ENCODE measurements around the gene C1orf226. TPM values are rescaled to one million over a fixed set of nuclear protein-coding genes. Genes with fewer than 3 reads are reported as not detected.
"Not testable (repeated sequence)": the region's sequence is repeated elsewhere in the genome, so short reads cannot be mapped to it uniquely, and the experiment has no call there.

Gene C1orf226
- polyA plus RNA-seq, 1 donor (not counting 4 experiments of a cell fraction or from before 2014, with no cell fraction given) = 0.12 TPM

- Histone ChIP-seq H3K4me3 (ENCODE audit: control insufficient read depth in 2 of 3, extremely low read depth in 1 of 3, insufficient read depth in 2 of 3, low read depth in 1 of 3, low read length in 3 of 3) (no peak overlapping the region), H3K27ac (ENCODE audit: control insufficient read depth, insufficient read depth, low read length) (no peak overlapping the region), H3K36me3 (ENCODE audit: control insufficient read depth in 2 of 2, extremely low read depth in 1 of 2, insufficient read depth in 2 of 2, low read length in 2 of 2) (no peaks in the 10 kb centered on the region), H3K9me3 (ENCODE audit: control insufficient read depth, low read depth, low read length) (no peaks in the 10 kb centered on the region), H2AFZ (ENCODE audit: control insufficient read depth, low read length) (no peak overlapping the region), H3K79me2 (ENCODE audit: control insufficient read depth, insufficient read depth, low read length) (no peaks in the 10 kb centered on the region), H3K9ac (ENCODE audit: control insufficient read depth, extremely low read depth, insufficient read depth, low read length) (no peak overlapping the region), H3K27me3 (ENCODE audit: control insufficient read depth, extremely low read depth, insufficient read depth, low read length) (no peaks in the 10 kb centered on the region), H3K4me2 (ENCODE audit: control insufficient read depth, extremely low read depth, insufficient read depth, low read depth, low read length) (no peak overlapping the region), H3K9me1 (ENCODE audit: control insufficient read depth, extremely low read depth, insufficient read depth, low read length) (no peaks in the 10 kb centered on the region), H4K20me1 (ENCODE audit: control insufficient read depth, extremely low read depth, insufficient read depth, low read length) (no peaks in the 10 kb centered on the region), H3K4me1 (ENCODE audit: control insufficient read depth, extremely low read depth, insufficient read depth, low read length) (no peaks in the 10 kb centered on the region)
- DNase-seq (ENCODE audit: low read depth, low spot score) (no peak), FAIRE-seq (no peak)
- dilution Hi-C loops (cut with MboI; ENCODE audit: extremely low pct_ligation_motif_present, low sequenced_read_pairs) = no loop called here
- TF ChIP-seq, protein P1, sequence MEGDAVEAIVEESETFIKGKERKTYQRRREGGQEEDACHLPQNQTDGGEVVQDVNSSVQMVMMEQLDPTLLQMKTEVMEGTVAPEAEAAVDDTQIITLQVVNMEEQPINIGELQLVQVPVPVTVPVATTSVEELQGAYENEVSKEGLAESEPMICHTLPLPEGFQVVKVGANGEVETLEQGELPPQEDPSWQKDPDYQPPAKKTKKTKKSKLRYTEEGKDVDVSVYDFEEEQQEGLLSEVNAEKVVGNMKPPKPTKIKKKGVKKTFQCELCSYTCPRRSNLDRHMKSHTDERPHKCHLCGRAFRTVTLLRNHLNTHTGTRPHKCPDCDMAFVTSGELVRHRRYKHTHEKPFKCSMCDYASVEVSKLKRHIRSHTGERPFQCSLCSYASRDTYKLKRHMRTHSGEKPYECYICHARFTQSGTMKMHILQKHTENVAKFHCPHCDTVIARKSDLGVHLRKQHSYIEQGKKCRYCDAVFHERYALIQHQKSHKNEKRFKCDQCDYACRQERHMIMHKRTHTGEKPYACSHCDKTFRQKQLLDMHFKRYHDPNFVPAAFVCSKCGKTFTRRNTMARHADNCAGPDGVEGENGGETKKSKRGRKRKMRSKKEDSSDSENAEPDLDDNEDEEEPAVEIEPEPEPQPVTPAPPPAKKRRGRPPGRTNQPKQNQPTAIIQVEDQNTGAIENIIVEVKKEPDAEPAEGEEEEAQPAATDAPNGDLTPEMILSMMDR (optimal IDR thresholded peaks at IDR 0.05 in 1 of 3, IDR thresholded peaks at IDR 0.05 in 1 of 3, conservative IDR thresholded peaks at IDR 0.05 in 1 of 3; ENCODE audit: extremely low read depth in 1 of 3, insufficient read depth in 2 of 3, low read length in 3 of 3) = no peak
- no peak for TF ChIP-seq EZH2 (IDR thresholded peaks at IDR 0.05; ENCODE audit: low read length)
Observed at GRCh38 chr1:162417650-162418049, 36.1 kb downstream of the C1orf226 start.

DNA sequence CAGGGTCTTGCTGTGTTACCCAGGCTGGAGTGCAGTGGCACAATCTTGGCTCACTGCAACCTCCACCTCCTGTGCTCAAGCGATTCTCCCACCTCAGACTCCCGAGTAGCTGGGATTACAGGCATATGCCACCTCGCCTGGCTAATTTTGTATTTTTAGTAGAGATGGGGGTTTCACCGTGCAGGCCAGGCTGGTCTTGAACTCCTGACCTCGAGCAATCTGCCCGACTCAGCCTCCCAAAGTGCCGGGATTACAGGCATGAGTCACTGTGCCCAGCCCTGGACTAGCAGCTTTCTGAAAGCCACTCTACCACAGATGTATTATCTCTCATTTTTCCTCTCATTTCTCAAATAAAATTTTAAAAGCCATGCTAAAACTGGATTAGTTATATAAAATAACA, 37.1 kb downstream of the C1orf226 start:
- H3K4me2 ChIP-seq (ENCODE audit: control insufficient read depth, extremely low read depth, insufficient read depth, low read depth, low read length); H4K20me1 ChIP-seq (ENCODE audit: control insufficient read depth, extremely low read depth, insufficient read depth, low read length); H3K9ac ChIP-seq (ENCODE audit: control insufficient read depth, extremely low read depth, insufficient read depth, low read length); H3K79me2 ChIP-seq (ENCODE audit: control insufficient read depth, insufficient read depth, low read length); H3K9me1 ChIP-seq (ENCODE audit: control insufficient read depth, extremely low read depth, insufficient read depth, low read length); dilution Hi-C loops (cut with MboI; ENCODE audit: extremely low pct_ligation_motif_present, low sequenced_read_pairs); H3K4me1 ChIP-seq (ENCODE audit: control insufficient read depth, extremely low read depth, insufficient read depth, low read length); H2AFZ ChIP-seq (ENCODE audit: control insufficient read depth, low read length); FAIRE-seq; H3K4me3 ChIP-seq (ENCODE audit: control insufficient read depth in 2 of 3, extremely low read depth in 1 of 3, insufficient read depth in 2 of 3, low read depth in 1 of 3, low read length in 3 of 3); H3K27me3 ChIP-seq (ENCODE audit: control insufficient read depth, extremely low read depth, insufficient read depth, low read length); H3K27ac ChIP-seq (ENCODE audit: control insufficient read depth, insufficient read depth, low read length); DNase-seq (ENCODE audit: low read depth, low spot score); H3K9me3 ChIP-seq (ENCODE audit: control insufficient read depth, low read depth, low read length); H3K36me3 ChIP-seq (ENCODE audit: control insufficient read depth in 2 of 2, extremely low read depth in 1 of 2, insufficient read depth in 2 of 2, low read length in 2 of 2): not testable (repeated sequence)

GRCh38 chr1:162419450-162419931, 38.0 kb downstream of the C1orf226 start:
- dilution Hi-C loops (cut with MboI; ENCODE audit: extremely low pct_ligation_motif_present, low sequenced_read_pairs); H3K79me2 ChIP-seq (ENCODE audit: control insufficient read depth, insufficient read depth, low read length); DNase-seq (ENCODE audit: low read depth, low spot score); H4K20me1 ChIP-seq (ENCODE audit: control insufficient read depth, extremely low read depth, insufficient read depth, low read length); H3K9me3 ChIP-seq (ENCODE audit: control insufficient read depth, low read depth, low read length); FAIRE-seq; H3K36me3 ChIP-seq (ENCODE audit: control insufficient read depth in 2 of 2, extremely low read depth in 1 of 2, insufficient read depth in 2 of 2, low read length in 2 of 2); H3K9me1 ChIP-seq (ENCODE audit: control insufficient read depth, extremely low read depth, insufficient read depth, low read length); H3K4me1 ChIP-seq (ENCODE audit: control insufficient read depth, extremely low read depth, insufficient read depth, low read length); H3K27me3 ChIP-seq (ENCODE audit: control insufficient read depth, extremely low read depth, insufficient read depth, low read length); H3K27ac ChIP-seq (ENCODE audit: control insufficient read depth, insufficient read depth, low read length); H3K9ac ChIP-seq (ENCODE audit: control insufficient read depth, extremely low read depth, insufficient read depth, low read length); H3K4me2 ChIP-seq (ENCODE audit: control insufficient read depth, extremely low read depth, insufficient read depth, low read depth, low read length); H2AFZ ChIP-seq (ENCODE audit: control insufficient read depth, low read length); H3K4me3 ChIP-seq (ENCODE audit: control insufficient read depth in 2 of 3, extremely low read depth in 1 of 3, insufficient read depth in 2 of 3, low read depth in 1 of 3, low read length in 3 of 3): not testable (repeated sequence)
